Tibial nerve (tissue), 4 donors: ENCODE results near the gene LRRC27. TPM values are rescaled to one million over a fixed set of nuclear protein-coding genes. Genes with fewer than 3 reads are reported as not detected.
A peak's percentile ranks its signal among the peaks of the same experiment; 100 is the strongest.

Source experiments
- DNase-seq, 2 donors: peaks; one replicate each; pipeline ENCODE4 v3.0.0-alpha.2; 2019; ENCODE audit warnings: low spot score in 2 of 2
- H3K27ac ChIP-seq, 4 donors: fragments of 200-600 bp; sonication (generic) in 3 of 4; one replicate each; pipeline ENCODE4 v1.5.1; 2017 to 2019; ENCODE audit warnings: mild to moderate bottlenecking in 1 of 4
- H3K27me3 ChIP-seq, 2 donors: fragments of 200-600 bp; sonication (generic) in 1 of 2; one replicate each; pipeline versions ENCODE4 v1.5.1 to v1.6.0; 2017 to 2019
- H3K36me3 ChIP-seq, 3 donors: fragments of 200-600 bp; sonication (generic); one replicate each; pipeline ENCODE4 v1.5.1; 2018 to 2019
- H3K4me1 ChIP-seq, 4 donors: fragments of 200-600 bp; sonication (generic) in 3 of 4; one replicate each; pipeline ENCODE4 v1.5.1; 2017 to 2019
- H3K4me3 ChIP-seq, 4 donors: fragments of 200-600 bp; sonication (generic) in 3 of 4; one replicate each; pipeline ENCODE4 v1.5.1; 2017 to 2019; ENCODE audit warnings: mild to moderate bottlenecking in 1 of 4, moderate library complexity in 1 of 4
- H3K9me3 ChIP-seq, 4 donors: fragments of 200-600 bp; sonication (generic) in 3 of 4; one replicate each; pipeline ENCODE4 v1.5.1; 2017 to 2019
- CTCF ChIP-seq, 5 experiments: fragments of 200-600 bp in 3 of 5; fragments of 450-650 bp in 2 of 5; sonication (generic) in 3 of 5; IDR thresholded peaks; one replicate each; pipeline ENCODE4 v1.5.1; 2016 to 2019; ENCODE audit warnings: antibody characterized with exemption in 5 of 5, mild to moderate bottlenecking in 3 of 5, moderate library complexity in 2 of 5
- EP300 ChIP-seq, 2 donors: sonication (generic); formaldehyde crosslinking; IDR thresholded peaks; one replicate each; pipeline ENCODE4 v1.6.1; 2017; ENCODE audit warnings: antibody characterized with exemption in 2 of 2, mild to moderate bottlenecking in 1 of 2
- POLR2A ChIP-seq, 2 donors: fragments of 450-650 bp; IDR thresholded peaks; one replicate each; pipeline ENCODE4 v1.6.1; 2017; ENCODE audit warnings: antibody characterized with exemption in 2 of 2, mild to moderate bottlenecking in 2 of 2, moderate library complexity in 2 of 2
- WGBS, 2 donors: methylation state at CpG; one replicate each; pipeline ENCODE4 v1.1.5; 2018; 5-methylcytosine and 5-hydroxymethylcytosine counted together
- total RNA-seq, 4 donors: library from RNA; depleted of rRNA; stranded (reverse); fragments of >200 nt; gene quantifications; one replicate each; pipeline ENCODE4 v1.1.0, GENCODE V29; 2016

LRRC27 gene
- total RNA-seq, 4 donors from 2014 or later: 10.1 to 21.6 (median 17.9) TPM

GRCh38 chr10:132306343-132306685, 25.7 kb upstream of the LRRC27 start:
- TF ChIP-seq EP300 (IDR thresholded peaks at IDR 0.05) (no peak), CTCF (IDR thresholded peaks at IDR 0.05) (no peak), POLR2A (IDR thresholded peaks at IDR 0.05) (no peak)
- 92 to 95% methylated on average over 16 of the region's 16 CpGs for WGBS, 2 donors
- Histone ChIP-seq H3K9me3 (no peaks in the 10 kb centered on the region), H3K27ac (no peak overlapping the region), H3K4me3 (no peak overlapping the region), H3K36me3 (no peaks in the 10 kb centered on the region), H3K27me3 (no peaks in the 10 kb centered on the region), H3K4me1 (peaks cover 0 to 25% (median 9%) of the 10 kb centered on the region in 4 donors)
- DNase-seq: no peak

GRCh38 chr10:132306864-132307751, 24.9 kb upstream of the LRRC27 start:
- H3K27ac ChIP-seq: peak overlapping the region in 2 of 4 donors; percentile 4 to 92
- WGBS, 2 donors: 13 to 18% methylated on average over 32 to 52 of the region's 98 CpGs
- TF ChIP-seq EP300 (IDR thresholded peaks at IDR 0.05): no peak
- no peak for TF ChIP-seq POLR2A (IDR thresholded peaks at IDR 0.05)
- TF ChIP-seq CTCF (IDR thresholded peaks at IDR 0.05): no peak

GRCh38 chr10:132307823-132308586, 24.0 kb upstream of the LRRC27 start, which contains the start of gene STK32C:
TSS of gene STK32C (minus strand) at chr10:132307950. CDS start at chr10:132307833, 117 bp downstream.
- DNase-seq: peak; percentile 85 to 86
- Histone ChIP-seq H3K27ac (peak within 1 kb of the TSS; percentile 58 to 92 (median 75)), H3K4me1 (peaks cover 0 to 25% (median 9%) of the 10 kb centered on the region in 4 donors), H3K9me3 (no peaks in the 10 kb centered on the region), H3K27me3 (no peaks in the 10 kb centered on the region), H3K4me3 (peak within 1 kb of the TSS; percentile 64 to 91 (median 84)), H3K36me3 (no peaks in the 10 kb centered on the region)
- WGBS, 2 donors: 0 to 3% methylated on average over 2 to 16 of the region's 84 CpGs
- TF ChIP-seq EP300 (IDR thresholded peaks at IDR 0.05): peak in 1 of 2 donors; percentile 86
- TF ChIP-seq CTCF (IDR thresholded peaks at IDR 0.05): peak in 1 of 5 experiments; percentile 10
- TF ChIP-seq POLR2A (IDR thresholded peaks at IDR 0.05): peak; percentile 37 to 80

More at GRCh38 chr10:132306864-132307751, 24.9 kb upstream of the LRRC27 start:
- Histone ChIP-seq H3K9me3 (no peaks in the 10 kb centered on the region), H3K4me3 (peak overlapping the region; percentile 64 to 91 (median 84)), H3K27me3 (no peaks in the 10 kb centered on the region), H3K4me1 (peaks cover 0 to 25% (median 9%) of the 10 kb centered on the region in 4 donors), H3K36me3 (no peaks in the 10 kb centered on the region)
- no peak for DNase-seq

- Histone ChIP-seq H3K27ac (peak overlapping the region; percentile 58 to 92 (median 75)), H3K4me1 (peaks cover 0 to 25% (median 9%) of the 10 kb centered on the region in 4 donors), H3K9me3 (peaks cover 0 to 3% (median 0%) of the 10 kb centered on the region in 4 donors), H3K36me3 (no peaks in the 10 kb centered on the region), H3K27me3 (no peaks in the 10 kb centered on the region), H3K4me3 (peak overlapping the region; percentile 64 to 91 (median 80))
- DNase-seq: no peak
- WGBS, 2 donors: 16 to 26% methylated on average over 33 to 51 of the region's 61 CpGs
- TF ChIP-seq CTCF (IDR thresholded peaks at IDR 0.05): no peak
- no peak for TF ChIP-seq EP300 (IDR thresholded peaks at IDR 0.05)
- no peak for TF ChIP-seq POLR2A (IDR thresholded peaks at IDR 0.05)
These were observed 23.2 kb upstream of the LRRC27 start for GRCh38 chr10:132308587-132309470.
